ENCODE measurements around the gene OR10G7. TPM values are rescaled to one million over a fixed set of nuclear protein-coding genes. Genes with fewer than 3 reads are reported as not detected.

Gene OR10G7
- total and polyA plus RNA-seq, 2 donors (not counting 3 experiments of a cell fraction or from before 2014, with no cell fraction given): not detected

DNA sequence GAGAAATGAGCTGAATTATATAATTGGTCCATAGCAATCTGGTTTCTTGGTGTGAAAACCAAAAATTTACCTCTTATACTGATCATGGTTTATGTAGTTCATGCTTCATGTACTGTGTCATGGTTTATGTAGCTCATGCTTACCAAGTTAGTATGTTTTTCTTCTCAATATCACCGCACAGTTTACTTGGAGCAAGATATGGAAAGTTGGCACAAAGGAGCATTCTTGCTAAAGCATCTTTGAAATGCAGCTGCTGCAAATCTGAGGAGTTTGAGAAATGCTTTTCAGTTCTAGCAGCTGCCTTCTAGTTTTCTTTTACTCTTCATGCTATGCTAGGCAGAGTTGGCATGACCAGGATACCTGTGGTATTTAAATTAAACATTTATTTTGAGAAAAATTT, 4.5 kb downstream of the OR10G7 start:
- ChIA-PET POLR2A (no interaction called here), CTCF (interaction anchor here (0.7 kb wide), 1 partner anchor 9 kb away, joined by 3 read pairs; no protein-coding TSS in a partner anchor)
- H3K9me1 ChIP-seq (replicated peaks; ENCODE audit: control insufficient read depth, extremely low read depth, insufficient read depth, low read length): no peaks in the 10 kb centered on the region
- DNase-seq (ENCODE audit: low read depth, low spot score) (no peak), FAIRE-seq (no peak)
- no peaks in the 10 kb centered on the region for H3K79me2 ChIP-seq (ENCODE audit: control insufficient read depth, insufficient read depth, low read length)
- intact Hi-C loops (cut with micrococcal nuclease) (loop anchor here (10.0 kb wide), 1 partner anchor 112 kb away; no protein-coding TSS in a partner anchor), dilution Hi-C loops (cut with MboI; ENCODE audit: extremely low pct_ligation_motif_present, low sequenced_read_pairs) (no loop called here)
- BruUV-seq (replicated peaks): no TSS peak
- H3K27me3 ChIP-seq (ENCODE audit: control insufficient read depth in 2 of 2, insufficient read depth in 2 of 2, low read length in 2 of 2): no peaks in the 10 kb centered on the region
- no peak overlapping the region for H2AFZ ChIP-seq (ENCODE audit: low read depth, low read length)
- H3K9ac ChIP-seq (replicated peaks; ENCODE audit: extremely low read depth, insufficient read depth, low read length): no peak overlapping the region
- no peak overlapping the region for H3K27ac ChIP-seq (ENCODE audit: insufficient read depth, low read depth, low read length)
- no peaks in the 10 kb centered on the region for H4K20me1 ChIP-seq (replicated peaks; ENCODE audit: control insufficient read depth, extremely low read depth, insufficient read depth, low read length)
- no peaks in the 10 kb centered on the region for H3K9me3 ChIP-seq (replicated peaks; ENCODE audit: control insufficient read depth, insufficient read depth, low read length)
- H3K4me1 ChIP-seq (ENCODE audit: control insufficient read depth, extremely low read depth, insufficient read depth, low read length): no peaks in the 10 kb centered on the region
- no peak for TF ChIP-seq POLR2A (IDR thresholded peaks at IDR 0.05; ENCODE audit: low read depth, low read length)
- no peak for TF ChIP-seq FOS (IDR thresholded peaks at IDR 0.05; ENCODE audit: borderline replicate concordance, insufficient read depth, low read length)
- no peak for TF ChIP-seq EZH2 (IDR thresholded peaks at IDR 0.05; ENCODE audit: borderline replicate concordance, low read depth, low read length, severe bottlenecking)
- no peak for TF ChIP-seq JUN (IDR thresholded peaks at IDR 0.05; ENCODE audit: borderline replicate concordance, insufficient read depth, insufficient read length, low read depth)
- TF ChIP-seq, protein P1, sequence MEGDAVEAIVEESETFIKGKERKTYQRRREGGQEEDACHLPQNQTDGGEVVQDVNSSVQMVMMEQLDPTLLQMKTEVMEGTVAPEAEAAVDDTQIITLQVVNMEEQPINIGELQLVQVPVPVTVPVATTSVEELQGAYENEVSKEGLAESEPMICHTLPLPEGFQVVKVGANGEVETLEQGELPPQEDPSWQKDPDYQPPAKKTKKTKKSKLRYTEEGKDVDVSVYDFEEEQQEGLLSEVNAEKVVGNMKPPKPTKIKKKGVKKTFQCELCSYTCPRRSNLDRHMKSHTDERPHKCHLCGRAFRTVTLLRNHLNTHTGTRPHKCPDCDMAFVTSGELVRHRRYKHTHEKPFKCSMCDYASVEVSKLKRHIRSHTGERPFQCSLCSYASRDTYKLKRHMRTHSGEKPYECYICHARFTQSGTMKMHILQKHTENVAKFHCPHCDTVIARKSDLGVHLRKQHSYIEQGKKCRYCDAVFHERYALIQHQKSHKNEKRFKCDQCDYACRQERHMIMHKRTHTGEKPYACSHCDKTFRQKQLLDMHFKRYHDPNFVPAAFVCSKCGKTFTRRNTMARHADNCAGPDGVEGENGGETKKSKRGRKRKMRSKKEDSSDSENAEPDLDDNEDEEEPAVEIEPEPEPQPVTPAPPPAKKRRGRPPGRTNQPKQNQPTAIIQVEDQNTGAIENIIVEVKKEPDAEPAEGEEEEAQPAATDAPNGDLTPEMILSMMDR (IDR thresholded peaks at IDR 0.05; ENCODE audit: extremely low read depth in 1 of 2, insufficient read depth in 1 of 2, low read depth in 1 of 2, low read length in 2 of 2): no peak
- no peak for TF ChIP-seq MYC (IDR thresholded peaks at IDR 0.05; ENCODE audit: low read depth, low read length)
- no peak for TF ChIP-seq GATA2 (IDR thresholded peaks at IDR 0.05; ENCODE audit: insufficient read depth, insufficient read length, low read depth, low read length)
- TF ChIP-seq, protein P2, sequence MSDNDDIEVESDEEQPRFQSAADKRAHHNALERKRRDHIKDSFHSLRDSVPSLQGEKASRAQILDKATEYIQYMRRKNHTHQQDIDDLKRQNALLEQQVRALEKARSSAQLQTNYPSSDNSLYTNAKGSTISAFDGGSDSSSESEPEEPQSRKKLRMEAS (IDR thresholded peaks at IDR 0.05; ENCODE audit: insufficient read depth, insufficient read length): no peak
- no peak for TF ChIP-seq POLR2AphosphoS5 (IDR thresholded peaks at IDR 0.05; ENCODE audit: insufficient read depth, low read depth, low read length)
- no peak overlapping the region for H3K4me3 ChIP-seq (replicated peaks in 1 of 3; ENCODE audit: insufficient read depth in 1 of 3, low read depth in 1 of 3, low read length in 3 of 3)
- no peaks in the 10 kb centered on the region for H3K36me3 ChIP-seq (ENCODE audit: control insufficient read depth in 2 of 2, extremely low read depth in 1 of 2, insufficient read depth in 2 of 2, low read length in 2 of 2)
- no peak overlapping the region for H3K4me2 ChIP-seq (ENCODE audit: insufficient read depth, low read length)

All from endothelial cell of umbilical vein (primary cell).